HG03095 (cell line): ENCODE results near the gene C6orf58.
"Not testable (repeated sequence)": the region's sequence is repeated elsewhere in the genome, so short reads cannot be mapped to it uniquely, and the experiment has no call there.

ENCODE experiments used
- ATAC-seq: cut with Tn5 transposase; IDR thresholded peaks from one replicate; pipeline ENCODE4 v1.9.1; 2021; ENCODE audit warnings: moderate library complexity; ENCODE audit not compliant: unreplicated experiment

The C6orf58 gene

DNA sequence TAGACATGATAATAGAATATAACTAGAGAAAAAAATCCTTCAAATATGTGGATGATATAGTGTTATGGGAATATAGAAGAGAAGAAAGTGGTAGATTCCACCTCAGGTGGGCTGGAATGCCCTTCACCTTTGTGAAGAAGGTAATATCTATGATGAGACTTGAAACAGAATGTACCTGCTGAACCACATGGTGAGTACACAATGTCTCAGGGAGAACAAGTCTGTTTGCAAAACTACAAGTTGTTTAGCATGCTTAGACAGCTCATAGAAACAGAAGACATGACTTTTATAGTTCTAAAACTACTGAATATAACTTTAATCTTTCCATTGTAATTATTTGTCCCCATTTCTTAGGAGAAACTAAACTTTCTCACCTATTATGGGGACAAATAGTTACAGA, 12.2 kb downstream of the C6orf58 start:
- no peak for ATAC-seq

DNA sequence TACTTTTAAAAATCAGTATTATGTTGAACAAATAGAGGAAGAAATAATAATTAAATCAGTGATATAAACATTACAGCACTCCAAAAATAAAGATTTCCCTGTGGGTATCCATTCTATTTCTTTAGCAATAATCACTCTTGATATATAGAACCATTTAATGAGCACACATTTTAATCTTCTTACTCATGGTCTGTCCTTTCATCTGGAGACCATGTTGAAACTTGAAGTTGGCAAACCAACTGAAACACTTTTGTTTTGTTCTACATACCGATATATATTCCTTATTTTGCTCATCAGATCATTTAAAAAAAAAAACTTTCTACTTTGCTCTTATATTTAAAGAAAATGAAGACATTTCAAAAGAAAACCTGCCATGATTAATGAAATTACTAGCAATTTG, 13.4 kb downstream of the C6orf58 start:
- ATAC-seq = no peak

DNA sequence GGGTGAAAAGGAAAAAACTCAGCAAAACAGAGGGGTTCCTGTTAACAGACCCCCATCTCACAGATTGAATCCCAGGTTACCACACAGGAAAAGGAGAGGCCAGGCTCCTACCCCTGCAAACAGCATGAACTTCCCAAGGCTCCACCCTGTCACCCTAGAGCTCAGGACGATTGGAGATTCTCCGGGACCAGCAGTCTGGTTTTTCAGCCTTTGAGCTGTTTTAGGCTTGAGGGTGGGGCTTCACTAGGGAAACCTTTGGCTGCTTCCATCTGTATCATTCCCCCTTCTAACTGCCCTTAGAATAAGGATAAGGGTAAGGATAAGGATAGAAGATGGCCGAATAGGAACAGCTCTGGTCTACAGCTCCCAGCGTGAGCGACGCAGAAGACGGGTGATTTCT, 16.0 kb downstream of the C6orf58 start:
- no peak for ATAC-seq

DNA sequence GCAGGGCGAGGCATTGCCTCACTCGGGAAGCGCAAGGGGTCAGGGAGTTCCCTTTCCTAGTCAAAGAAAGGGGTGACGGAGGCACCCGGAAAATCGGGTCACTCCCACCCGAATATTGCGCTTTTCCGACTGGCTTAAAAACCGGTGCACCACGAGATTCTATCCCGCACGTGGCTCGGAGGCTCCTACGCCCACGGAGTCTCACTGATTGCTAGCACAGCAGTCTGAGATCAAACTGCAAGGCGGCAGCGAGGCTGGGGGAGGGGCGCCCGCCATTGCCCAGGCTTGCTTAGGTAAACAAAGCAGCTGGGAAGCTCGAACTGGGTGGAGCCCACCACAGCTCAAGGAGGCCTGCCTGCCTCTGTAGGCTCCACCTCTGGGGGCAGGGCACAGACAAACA, 16.5 kb downstream of the C6orf58 start:
- ATAC-seq = not testable (repeated sequence)

DNA sequence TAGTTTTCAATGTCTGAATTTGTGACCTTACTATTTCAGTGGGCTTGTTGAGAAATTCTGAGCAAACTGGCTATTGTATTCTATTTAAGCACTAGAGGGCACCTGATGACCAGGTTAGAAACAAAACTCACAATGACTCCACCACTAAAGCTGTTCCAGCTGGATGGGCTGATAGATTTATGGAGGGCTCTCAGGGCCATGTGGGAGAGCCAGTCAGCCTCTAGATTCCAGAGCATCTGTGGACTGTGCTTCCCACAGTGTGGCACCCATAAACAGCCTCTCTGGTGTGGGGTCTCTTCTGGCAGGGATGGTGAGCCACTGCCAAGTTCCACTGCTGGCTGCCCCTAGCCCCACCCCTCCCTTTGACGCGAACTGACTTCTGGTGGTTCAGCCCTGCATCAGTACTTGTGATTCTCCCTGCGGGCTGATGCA, 29.2 kb downstream of the C6orf58 start:
- ATAC-seq = no peak

DNA sequence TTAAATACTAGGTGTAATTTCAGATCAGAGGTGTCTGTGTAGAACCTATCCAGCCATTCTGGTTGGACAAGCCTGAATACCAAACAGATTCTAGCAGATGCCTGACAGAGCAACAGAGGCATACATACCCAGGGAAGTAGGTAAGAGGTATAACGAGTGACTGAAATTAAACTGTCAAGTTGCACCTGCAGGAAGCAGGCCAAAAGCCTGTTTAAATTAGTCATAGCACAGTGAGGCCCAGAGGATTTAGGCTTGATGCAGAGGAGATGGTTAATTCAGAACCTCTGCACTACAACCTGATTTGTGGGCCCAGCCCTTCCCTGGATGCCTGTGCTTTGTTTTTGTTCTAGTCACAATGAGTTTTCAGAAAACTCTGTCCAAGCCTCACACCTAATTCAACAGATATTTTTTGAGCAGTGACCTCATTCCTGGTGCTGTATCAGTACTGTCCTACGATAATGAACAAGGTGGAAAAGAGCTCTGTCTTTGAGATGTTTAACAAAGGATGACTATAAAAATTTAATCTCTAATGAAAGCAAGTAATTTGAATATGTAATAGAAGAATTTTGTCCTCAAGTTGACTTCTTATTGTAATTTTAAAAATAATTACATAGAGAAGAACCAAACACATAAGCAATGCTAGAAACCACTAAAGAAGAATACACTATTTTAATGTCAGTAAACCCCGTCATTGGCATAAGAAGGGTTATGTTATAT, 31.7 kb downstream of the C6orf58 start:
- no peak for ATAC-seq

DNA sequence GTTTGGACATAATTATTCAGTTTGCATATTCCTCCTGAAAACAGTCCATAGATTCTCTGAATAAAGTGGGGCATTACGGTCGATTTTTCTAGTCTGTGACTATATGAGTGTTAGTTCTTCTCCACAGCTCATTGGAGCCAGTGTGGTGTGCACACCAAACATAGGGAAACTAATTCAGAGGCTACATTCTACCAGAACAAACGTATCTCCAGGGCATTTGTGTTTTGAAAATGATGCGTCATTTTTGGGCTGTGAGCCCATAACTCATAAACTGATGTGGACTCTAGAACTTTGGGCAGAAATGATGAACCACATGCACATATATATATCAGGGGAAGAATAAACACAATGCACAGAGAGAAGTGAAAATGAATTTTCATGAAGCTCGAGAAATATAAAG, 41.8 kb downstream of the C6orf58 start:
- no peak for ATAC-seq

DNA sequence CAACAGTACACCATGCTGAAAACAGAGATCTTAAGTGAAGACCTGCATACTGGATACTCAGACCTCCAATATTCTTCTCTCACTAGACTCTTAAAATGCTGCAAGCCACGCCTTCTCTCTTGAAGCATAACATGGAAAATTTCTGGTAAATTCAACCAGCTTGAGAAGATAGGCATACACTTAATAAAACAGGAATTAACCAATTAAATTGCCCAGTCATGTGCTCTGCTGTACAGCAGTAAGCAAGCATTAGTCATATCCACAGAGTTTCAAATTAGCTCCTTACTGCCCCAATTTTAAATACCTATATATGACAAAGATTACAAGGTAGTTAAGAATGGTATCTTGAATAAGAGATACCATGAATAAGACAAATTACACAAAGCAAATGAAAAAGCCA, 53.8 kb downstream of the C6orf58 start:
- ATAC-seq = no peak

DNA sequence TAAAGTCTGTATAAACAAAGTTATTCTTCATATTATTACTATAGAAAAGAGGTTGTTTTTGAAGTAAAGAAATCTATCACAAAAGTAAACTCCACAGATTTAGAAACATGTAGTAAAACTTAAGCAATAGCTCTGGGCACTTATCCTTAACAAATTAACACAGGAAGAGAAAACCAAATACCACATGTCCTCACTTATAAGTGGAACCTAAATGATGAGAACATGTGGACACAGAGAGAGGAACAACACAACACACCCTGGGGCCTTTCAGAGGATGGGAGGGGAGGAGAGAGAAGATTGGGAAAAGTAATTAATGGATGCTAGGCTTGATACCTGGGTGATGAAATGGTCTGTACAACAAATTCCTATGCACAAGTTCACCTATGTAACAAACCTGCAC, 57.2 kb downstream of the C6orf58 start:
- ATAC-seq = no peak

DNA sequence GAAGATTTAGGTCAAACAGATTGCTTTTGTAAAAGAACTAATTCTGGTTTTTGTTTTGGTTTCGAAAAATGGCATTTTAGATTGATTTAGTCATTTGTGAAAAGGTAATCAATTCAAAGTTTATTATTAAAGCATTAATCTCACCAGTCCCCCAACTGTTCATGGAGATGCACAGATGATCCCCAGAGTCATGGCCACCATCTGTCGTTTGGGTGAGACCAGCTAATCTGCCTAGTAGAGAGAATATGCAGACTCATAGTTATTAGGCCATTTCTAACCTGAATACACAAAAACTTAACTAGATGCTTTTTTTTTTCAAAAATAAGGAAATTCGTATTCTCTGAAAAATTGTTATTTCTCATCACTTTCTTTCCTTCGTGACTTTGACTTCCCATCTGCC, 58.1 kb downstream of the C6orf58 start:
- no peak for ATAC-seq

DNA sequence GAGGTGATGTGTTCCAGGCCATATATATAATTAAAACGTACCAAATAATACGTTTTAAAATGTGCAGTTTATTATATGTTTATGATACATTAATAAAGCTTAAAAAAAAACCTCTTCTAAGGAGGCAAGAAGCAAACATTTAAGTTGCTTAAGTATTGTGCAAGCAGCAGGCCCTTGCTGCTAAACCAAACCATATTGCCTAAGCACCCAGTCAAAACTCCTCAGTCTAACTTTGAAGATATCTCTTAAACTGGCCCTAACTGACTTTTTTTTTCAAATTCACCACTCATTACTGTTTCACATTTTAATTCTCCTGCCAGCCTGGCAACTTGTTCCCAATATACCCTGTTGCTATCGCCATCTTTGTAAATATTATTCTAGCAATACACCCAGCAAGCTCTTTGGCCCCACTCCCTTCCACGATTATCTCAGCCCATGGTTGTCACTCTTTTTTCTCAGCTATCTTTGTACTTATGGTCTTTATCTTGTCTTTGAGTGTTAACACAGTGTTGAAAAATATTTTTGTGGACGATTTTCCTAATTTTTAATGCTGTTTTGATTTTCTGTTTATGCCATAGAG, 60.9 kb downstream of the C6orf58 start:
- ATAC-seq = no peak
